Measurements from ENCODE around the gene MYLK4.

MYLK4 gene

DNA sequence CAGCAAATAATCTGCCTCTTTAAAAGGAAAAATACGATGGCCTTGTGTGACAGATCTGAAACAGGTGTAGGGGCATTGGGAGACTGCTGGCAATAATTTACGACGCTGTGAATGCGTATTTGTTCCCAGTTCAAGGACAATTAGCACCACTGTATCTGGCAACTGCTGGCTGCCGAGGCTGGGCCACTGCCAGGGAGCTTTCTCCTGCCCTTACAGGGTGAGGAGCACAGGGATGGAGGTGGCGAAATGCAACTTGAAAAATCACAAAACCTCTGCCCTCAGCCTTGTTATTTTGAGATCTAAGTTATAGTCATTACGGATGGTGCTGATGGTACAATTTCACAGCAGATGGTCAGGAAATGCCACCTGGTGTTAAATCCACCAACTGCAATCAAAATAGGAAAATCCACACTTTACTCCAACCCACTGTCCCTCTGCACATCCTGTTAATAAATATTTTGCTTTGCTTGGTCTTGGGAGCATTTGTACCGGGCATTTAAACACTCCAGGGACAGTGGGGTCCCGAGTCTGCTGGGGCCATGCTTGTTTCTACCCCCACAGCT is 6.4 kb downstream of the MYLK4 start:
- no peak for DNase-seq
- Mint-ChIP-seq H3K9me3 (no peaks in the 10 kb centered on the region), H3K27me3 (peaks cover 29% of the 10 kb centered on the region), H3K36me3 (no peaks in the 10 kb centered on the region), H3K4me3 (no peak overlapping the region), H3K27ac (no peak overlapping the region), H3K4me1 (no peaks in the 10 kb centered on the region)
- CTCF ChIA-PET: no interaction called here

DNA sequence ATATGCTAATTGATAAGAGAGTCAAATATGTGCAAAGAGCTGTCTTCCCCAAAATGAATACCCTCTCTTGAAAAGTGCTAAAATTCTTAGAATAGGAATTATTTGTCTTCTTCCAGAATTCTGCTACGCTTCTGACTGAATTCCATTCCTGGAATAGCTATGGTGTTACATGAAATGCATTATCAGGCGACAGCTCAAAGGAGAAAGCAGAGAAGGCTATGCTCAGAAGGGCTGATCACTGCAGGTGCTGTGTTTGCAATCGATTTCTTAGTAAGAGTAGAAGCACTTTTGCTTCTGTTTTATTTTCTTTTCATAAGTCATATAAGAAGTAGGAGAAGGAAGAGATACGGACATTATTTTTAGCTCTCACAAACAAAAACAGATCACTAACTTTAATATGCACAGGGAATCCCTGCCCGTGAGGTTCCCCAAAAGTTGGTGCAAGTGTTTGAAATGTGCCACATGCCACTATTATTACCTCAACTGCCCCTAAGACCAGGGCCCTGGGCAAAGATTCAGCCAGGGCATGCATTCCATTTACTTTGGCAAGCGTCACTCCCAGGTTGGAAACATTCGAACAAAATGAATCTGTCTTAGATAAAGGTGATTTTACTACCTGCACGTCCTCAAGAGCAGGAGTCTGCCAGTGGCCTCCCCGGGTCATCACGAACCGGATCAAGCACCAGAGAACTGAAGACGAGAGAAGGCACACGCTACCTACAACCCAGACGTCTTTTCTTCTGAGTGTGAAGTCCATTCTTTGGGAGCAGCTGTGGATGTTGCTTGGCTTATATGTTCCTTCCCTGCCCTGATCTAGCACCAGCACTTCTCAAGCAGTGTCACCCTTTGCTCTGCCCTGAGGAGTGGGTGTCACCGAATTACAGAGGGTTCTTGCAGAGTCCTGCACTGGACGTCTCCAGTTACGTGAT is 7.2 kb downstream of the MYLK4 start:
- Mint-ChIP-seq H3K27me3 (peaks cover 23% of the 10 kb centered on the region), H3K4me3 (no peak overlapping the region), H3K9me3 (no peaks in the 10 kb centered on the region), H3K4me1 (no peaks in the 10 kb centered on the region), H3K36me3 (no peaks in the 10 kb centered on the region), H3K27ac (no peak overlapping the region)
- DNase-seq: no peak
- CTCF ChIA-PET: interaction anchor here (1.3 kb wide), 1 partner anchor 18 kb away, joined by 4 read pairs; no protein-coding TSS in a partner anchor

DNA sequence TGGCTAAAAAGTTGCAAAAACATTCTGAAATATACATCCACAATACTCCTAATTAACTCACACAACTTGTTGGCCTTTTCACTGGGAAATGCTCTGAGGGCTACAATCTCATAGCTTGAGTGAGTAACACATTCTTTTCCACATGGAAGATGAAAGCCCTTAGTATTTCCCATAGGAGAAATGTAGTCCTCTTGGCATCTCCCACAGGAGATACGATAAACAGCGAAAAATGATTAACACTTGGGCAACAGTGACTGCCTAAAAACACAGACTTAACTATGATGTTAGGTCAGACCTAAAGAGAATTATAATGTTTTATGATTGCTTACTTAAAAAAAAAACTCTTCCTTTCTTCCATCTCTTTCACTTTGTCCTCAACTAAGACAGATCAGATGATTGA is 9.0 kb downstream of the MYLK4 start:
- H3K9me3 Mint-ChIP-seq: no peaks in the 10 kb centered on the region
- no peak for DNase-seq
- H3K4me3 Mint-ChIP-seq: no peak overlapping the region
- CTCF ChIA-PET: interaction anchor here (1.5 to 10.7 kb wide), 2 partner anchors 8 to 19 kb away, joined by 3 to 100 read pairs; partner anchors contain the start of gene MYLK4
- no peak overlapping the region for H3K27ac Mint-ChIP-seq
- no peaks in the 10 kb centered on the region for H3K4me1 Mint-ChIP-seq
- peaks cover 15% of the 10 kb centered on the region for H3K27me3 Mint-ChIP-seq
- no peaks in the 10 kb centered on the region for H3K36me3 Mint-ChIP-seq

DNA sequence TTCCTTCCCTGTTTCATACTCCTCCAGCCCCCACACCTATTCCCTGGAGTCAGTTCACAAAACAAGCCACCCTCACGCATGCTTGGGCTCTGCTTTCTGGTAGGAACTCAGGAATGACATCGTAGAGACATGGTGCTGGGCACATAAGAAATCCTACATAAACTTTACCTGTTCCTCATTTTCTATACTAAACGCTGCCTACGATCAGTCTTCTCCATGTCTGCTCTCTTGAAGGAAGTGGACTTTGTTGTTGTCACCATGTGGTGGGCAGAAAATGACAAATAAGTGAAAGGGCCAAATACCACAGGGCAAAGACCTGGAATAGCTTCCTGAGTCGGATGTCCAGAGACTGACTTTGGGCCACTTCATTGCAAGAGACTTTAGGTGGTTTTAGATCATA is 10.1 kb downstream of the MYLK4 start:
- no peaks in the 10 kb centered on the region for H3K9me3 Mint-ChIP-seq
- no peaks in the 10 kb centered on the region for H3K4me1 Mint-ChIP-seq
- no peak overlapping the region for H3K4me3 Mint-ChIP-seq
- H3K27me3 Mint-ChIP-seq: peaks cover 12% of the 10 kb centered on the region
- no peak for DNase-seq
- H3K36me3 Mint-ChIP-seq: no peaks in the 10 kb centered on the region
- CTCF ChIA-PET: interaction anchor here (0.8 to 10.7 kb wide), 4 partner anchors 10 to 106 kb away, joined by 3 to 100 read pairs (median 4); partner anchors contain the start of gene MYLK4
- no peak overlapping the region for H3K27ac Mint-ChIP-seq

DNA sequence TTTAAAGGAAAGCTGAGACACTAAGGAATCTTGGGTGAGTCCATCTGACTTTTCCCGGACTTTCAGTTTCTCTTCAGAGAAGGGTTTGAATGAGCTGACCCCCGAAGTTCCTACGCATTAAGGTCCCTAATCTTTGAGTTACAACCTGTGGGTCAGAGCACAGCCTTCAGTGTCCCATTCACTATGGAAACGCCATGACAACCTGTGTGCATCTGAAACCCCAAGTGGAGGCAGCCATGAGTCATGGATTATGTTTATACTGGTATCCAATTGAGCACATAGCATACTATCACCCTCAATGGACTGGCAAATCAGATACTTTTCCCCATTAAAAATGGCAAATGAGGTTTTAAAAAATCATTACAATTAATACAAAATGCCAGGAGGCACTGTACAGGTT is 11.4 kb downstream of the MYLK4 start:
- CTCF ChIA-PET: interaction anchor here (1.1 to 10.7 kb wide), 4 partner anchors 11 to 1144 kb away, joined by 3 to 100 read pairs (median 4); partner anchors contain the start of gene MYLK4
- Mint-ChIP-seq H3K9me3 (no peaks in the 10 kb centered on the region), H3K4me3 (no peak overlapping the region), H3K4me1 (no peaks in the 10 kb centered on the region), H3K27me3 (peaks cover 8% of the 10 kb centered on the region), H3K27ac (no peak overlapping the region), H3K36me3 (no peaks in the 10 kb centered on the region)
- no peak for DNase-seq

DNA sequence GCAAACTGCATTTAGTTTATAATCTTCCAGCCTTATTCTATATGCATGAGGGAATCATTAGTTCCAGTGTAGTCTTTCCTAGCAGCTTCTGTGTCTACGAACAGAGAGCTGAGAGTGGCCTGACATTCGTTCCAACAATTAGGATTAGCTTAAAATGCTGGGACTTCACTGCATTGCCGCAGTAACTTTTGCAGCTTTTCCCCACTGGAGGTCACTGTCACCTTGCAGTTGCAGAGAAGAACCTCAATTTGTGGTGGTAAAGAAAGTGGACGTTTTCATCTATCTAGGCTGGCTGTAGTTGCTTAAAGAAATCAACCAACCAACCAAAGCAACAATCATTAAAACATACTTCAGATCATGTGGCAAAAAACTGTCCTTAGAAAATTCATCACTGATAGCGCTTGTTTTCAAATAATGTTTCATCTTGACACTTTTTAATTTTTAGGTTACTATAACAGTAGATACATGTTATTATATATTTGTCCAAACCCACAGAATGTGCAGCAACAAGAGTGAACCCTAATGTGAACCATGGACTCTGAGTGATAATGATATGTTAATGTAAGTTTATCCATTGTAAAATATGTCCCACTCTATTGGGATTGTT is 12.2 kb downstream of the MYLK4 start:
- Mint-ChIP-seq H3K4me1 (no peaks in the 10 kb centered on the region), H3K27ac (no peak overlapping the region), H3K27me3 (peaks cover 8% of the 10 kb centered on the region), H3K4me3 (no peak overlapping the region), H3K9me3 (no peaks in the 10 kb centered on the region), H3K36me3 (no peaks in the 10 kb centered on the region)
- DNase-seq: peak; percentile 74
- CTCF ChIA-PET: interaction anchor here (0.7 to 10.7 kb wide), 10 partner anchors 10 to 1144 kb away, joined by 3 to 100 read pairs (median 4); partner anchors contain the start of gene MYLK4

DNA sequence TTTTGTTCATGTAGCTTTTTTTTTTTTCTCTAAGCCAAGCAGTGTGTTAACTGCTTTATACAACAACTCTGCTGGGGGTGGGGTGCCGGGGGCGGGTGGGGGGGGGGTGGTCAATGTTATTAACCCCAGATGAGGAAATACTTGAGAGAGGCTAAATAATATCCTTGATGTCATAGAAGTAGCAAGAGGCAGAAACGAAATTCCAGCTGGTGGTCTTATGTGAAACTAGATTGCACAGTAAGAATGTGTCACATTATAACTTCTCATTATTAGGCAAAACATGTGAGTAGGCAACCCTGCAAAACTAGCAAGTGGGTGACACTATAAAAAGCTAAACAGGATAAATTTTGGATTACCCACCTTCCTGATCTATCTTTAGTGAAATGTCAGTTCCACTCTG is 12.8 kb downstream of the MYLK4 start:
- no peaks in the 10 kb centered on the region for H3K36me3 Mint-ChIP-seq
- H3K27me3 Mint-ChIP-seq: peaks cover 8% of the 10 kb centered on the region
- H3K9me3 Mint-ChIP-seq: no peaks in the 10 kb centered on the region
- no peaks in the 10 kb centered on the region for H3K4me1 Mint-ChIP-seq
- H3K27ac Mint-ChIP-seq: no peak overlapping the region
- CTCF ChIA-PET: interaction anchor here (0.7 to 10.7 kb wide), 9 partner anchors 9 to 35 kb away, joined by 3 to 100 read pairs (median 4); partner anchors contain the start of gene MYLK4
- H3K4me3 Mint-ChIP-seq: no peak overlapping the region
- DNase-seq: no peak

- H3K9me3 Mint-ChIP-seq: no peaks in the 10 kb centered on the region
- no peak overlapping the region for H3K4me3 Mint-ChIP-seq
- CTCF ChIA-PET: interaction anchor here (10.7 kb wide), 1 partner anchor 16 kb away, joined by 100 read pairs; the partner anchor contains the start of gene MYLK4
- H3K27me3 Mint-ChIP-seq: peaks cover 20% of the 10 kb centered on the region
- no peak for DNase-seq
- H3K36me3 Mint-ChIP-seq: no peaks in the 10 kb centered on the region
- no peaks in the 10 kb centered on the region for H3K4me1 Mint-ChIP-seq
- no peak overlapping the region for H3K27ac Mint-ChIP-seq
Measured at GRCh38 chr6:2734488-2735166, 16.1 kb downstream of the MYLK4 start.

DNA sequence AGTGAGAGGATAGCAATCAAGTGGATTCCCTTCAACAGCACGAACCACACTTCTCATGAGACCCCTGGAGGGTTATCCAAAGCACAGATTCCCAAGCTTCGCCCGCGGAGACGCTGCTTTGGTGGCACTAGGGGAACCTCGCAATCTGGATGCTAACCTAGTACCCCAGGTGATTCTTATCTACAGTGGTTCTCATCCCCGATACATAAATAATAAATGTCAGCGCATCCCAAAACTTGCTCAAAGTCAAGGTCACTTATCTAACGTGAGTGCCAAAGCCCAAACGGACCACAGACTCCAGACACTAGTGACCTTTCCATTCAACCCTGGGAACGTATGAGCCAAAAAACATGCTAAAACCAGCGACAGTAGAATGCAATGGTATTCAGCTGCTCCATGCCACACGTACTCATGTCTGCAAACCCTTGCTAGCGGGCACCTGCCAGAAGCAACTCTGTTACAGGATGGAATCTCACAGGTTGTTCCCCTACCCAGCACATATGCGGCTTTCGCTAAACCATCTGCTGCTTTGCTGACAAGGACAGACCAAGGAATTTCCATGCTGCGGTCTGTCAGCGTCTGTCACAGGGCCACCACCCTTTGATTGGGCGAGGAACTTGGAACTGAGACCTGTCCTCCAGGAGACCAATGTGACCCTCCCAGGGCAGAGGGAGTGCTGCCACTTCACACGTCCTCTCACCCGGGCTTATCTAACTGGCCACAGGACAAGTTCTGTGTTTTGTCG is 16.8 kb downstream of the MYLK4 start:
- Mint-ChIP-seq H3K27ac (no peak overlapping the region), H3K36me3 (no peaks in the 10 kb centered on the region), H3K9me3 (no peaks in the 10 kb centered on the region), H3K4me3 (no peak overlapping the region), H3K27me3 (peaks cover 21% of the 10 kb centered on the region), H3K4me1 (no peaks in the 10 kb centered on the region)
- CTCF ChIA-PET: interaction anchor here (10.7 kb wide), 1 partner anchor 16 kb away, joined by 100 read pairs; the partner anchor contains the start of gene MYLK4
- DNase-seq: no peak

- Mint-ChIP-seq H3K27me3 (peaks cover 21% of the 10 kb centered on the region), H3K36me3 (no peaks in the 10 kb centered on the region), H3K27ac (no peak overlapping the region), H3K9me3 (no peaks in the 10 kb centered on the region), H3K4me3 (no peak overlapping the region), H3K4me1 (no peaks in the 10 kb centered on the region)
- CTCF ChIA-PET: interaction anchor here (1.2 to 10.7 kb wide), 2 partner anchors 17 to 31 kb away, joined by 3 to 100 read pairs; partner anchors contain the start of gene MYLK4
- peak; percentile 54 for DNase-seq
Measured at GRCh38 chr6:2733324-2733723, 17.4 kb downstream of the MYLK4 start.

DNA sequence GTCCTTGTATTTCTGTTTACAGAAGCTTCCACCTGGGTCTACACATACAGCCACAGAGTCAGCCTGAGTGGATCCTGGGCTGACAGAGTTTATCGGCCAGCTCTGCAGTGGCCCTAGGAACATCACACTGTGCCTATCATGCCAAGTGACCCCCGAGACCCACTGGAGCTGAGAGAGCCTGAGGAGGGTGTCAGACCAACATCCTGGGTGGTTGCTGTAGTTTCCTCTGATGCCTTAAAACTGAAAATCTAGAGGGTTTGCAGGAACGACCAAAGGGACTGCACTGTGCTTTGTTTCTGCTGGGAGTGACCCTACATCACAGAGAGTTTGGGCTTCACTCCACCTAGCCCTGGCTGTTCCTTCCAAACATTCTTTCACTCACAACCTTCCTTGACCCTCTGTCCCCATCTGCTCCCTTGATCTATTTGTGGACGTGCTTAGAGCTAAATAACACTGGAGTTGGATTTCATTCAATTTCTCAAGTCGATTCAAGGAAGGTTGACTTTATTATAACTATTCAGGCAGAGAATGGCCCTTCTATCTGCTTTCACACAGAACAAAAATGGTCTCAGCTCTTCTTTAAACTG is 18.1 kb downstream of the MYLK4 start:
- CTCF ChIA-PET: interaction anchor here (1.2 to 10.7 kb wide), 2 partner anchors 18 to 31 kb away, joined by 3 to 100 read pairs; partner anchors contain the start of gene MYLK4
- DNase-seq: no peak
- Mint-ChIP-seq H3K27ac (no peak overlapping the region), H3K9me3 (no peaks in the 10 kb centered on the region), H3K4me1 (no peaks in the 10 kb centered on the region), H3K27me3 (peaks cover 21% of the 10 kb centered on the region), H3K4me3 (no peak overlapping the region), H3K36me3 (no peaks in the 10 kb centered on the region)

GRCh38 chr6:2731281-2731909 is 19.3 kb downstream of the MYLK4 start:
- no peak overlapping the region for H3K4me3 Mint-ChIP-seq
- DNase-seq: no peak
- CTCF ChIA-PET: interaction anchor here (10.7 kb wide), 1 partner anchor 19 kb away, joined by 100 read pairs; the partner anchor contains the start of gene MYLK4

More at GRCh38 chr6:2731281-2731909, 19.3 kb downstream of the MYLK4 start:
- Mint-ChIP-seq H3K36me3 (no peaks in the 10 kb centered on the region), H3K27ac (no peak overlapping the region), H3K9me3 (no peaks in the 10 kb centered on the region), H3K27me3 (peaks cover 21% of the 10 kb centered on the region), H3K4me1 (no peaks in the 10 kb centered on the region)
